ENCODE results near the gene URI1. TPM values are rescaled to one million over a fixed set of nuclear protein-coding genes. Genes with fewer than 3 reads are reported as not detected.

URI1 gene
- total RNA-seq, 2 experiments from 2014 or later = 45.1 to 79.2 TPM

DNA sequence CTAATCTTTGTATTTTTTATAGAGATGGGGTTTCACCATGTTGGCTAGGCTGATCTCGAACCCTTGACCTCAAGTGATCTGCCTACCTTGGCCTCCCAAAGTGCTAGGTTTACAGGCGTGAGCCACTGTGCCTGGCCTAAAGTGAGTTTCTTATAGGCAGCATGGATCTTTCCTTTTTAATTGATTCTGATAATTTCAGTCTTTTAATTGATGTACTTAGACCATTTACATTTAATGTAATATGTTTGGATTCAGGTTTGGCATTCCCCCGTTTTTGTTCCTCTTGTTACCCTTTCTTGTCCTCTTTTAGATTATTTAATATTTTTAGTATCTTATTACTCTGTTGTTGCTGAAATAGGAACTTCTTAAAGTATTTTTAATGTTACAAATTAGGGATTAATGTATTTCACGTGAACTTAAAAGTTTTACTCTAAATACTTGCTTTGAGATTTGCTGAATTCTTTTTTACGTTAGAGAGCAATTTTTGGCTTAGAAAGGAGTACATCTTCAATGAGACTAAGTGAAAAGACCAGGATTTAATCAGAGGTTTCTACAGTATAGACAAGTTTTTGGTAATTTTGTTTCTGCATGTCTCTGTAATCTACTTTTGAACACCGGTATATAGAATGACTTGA, 50.3 kb downstream of the URI1 start:
- CTCF ChIA-PET (ENCODE audit: unreplicated experiment) = no interaction called here
- H3K27ac ChIP-seq (ENCODE audit: low read depth, low read length, poor library complexity, severe bottlenecking) = no peak overlapping the region
- DNase-seq (ENCODE audit: low spot score) = no peak
- intact Hi-C loops (cut with micrococcal nuclease; ENCODE audit: unreplicated experiment) = no loop called here
- H3K9me3 ChIP-seq (ENCODE audit: low read length) = peaks cover 41% of the 10 kb centered on the region
- H4K20me1 ChIP-seq (ENCODE audit: insufficient read depth, low read length) = no peaks in the 10 kb centered on the region
- no peak overlapping the region for H3K4me2 ChIP-seq (ENCODE audit: low read length)
- H3K36me3 ChIP-seq (ENCODE audit: insufficient read depth, low read length) = peaks cover 92% of the 10 kb centered on the region
- TF ChIP-seq EZH2phosphoT487 (IDR thresholded peaks at IDR 0.05; ENCODE audit: borderline replicate concordance, low read depth, low read length) = no peak
- TF ChIP-seq, protein P1, sequence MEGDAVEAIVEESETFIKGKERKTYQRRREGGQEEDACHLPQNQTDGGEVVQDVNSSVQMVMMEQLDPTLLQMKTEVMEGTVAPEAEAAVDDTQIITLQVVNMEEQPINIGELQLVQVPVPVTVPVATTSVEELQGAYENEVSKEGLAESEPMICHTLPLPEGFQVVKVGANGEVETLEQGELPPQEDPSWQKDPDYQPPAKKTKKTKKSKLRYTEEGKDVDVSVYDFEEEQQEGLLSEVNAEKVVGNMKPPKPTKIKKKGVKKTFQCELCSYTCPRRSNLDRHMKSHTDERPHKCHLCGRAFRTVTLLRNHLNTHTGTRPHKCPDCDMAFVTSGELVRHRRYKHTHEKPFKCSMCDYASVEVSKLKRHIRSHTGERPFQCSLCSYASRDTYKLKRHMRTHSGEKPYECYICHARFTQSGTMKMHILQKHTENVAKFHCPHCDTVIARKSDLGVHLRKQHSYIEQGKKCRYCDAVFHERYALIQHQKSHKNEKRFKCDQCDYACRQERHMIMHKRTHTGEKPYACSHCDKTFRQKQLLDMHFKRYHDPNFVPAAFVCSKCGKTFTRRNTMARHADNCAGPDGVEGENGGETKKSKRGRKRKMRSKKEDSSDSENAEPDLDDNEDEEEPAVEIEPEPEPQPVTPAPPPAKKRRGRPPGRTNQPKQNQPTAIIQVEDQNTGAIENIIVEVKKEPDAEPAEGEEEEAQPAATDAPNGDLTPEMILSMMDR (conservative IDR thresholded peaks at IDR 0.05; ENCODE audit: low read length) = no peak
- H3K79me2 ChIP-seq (ENCODE audit: insufficient read depth, low read depth, low read length) = peaks cover 47% of the 10 kb centered on the region; the same call in 1 of the 2 replicates
- H3K4me3 ChIP-seq (ENCODE audit: low read depth, low read length, poor library complexity, severe bottlenecking) = no peak overlapping the region
- no TSS peak for BruUV-seq (replicated peaks)
- no peak overlapping the region for H2AFZ ChIP-seq (ENCODE audit: low read length)
- no peaks in the 10 kb centered on the region for H3K4me1 ChIP-seq (ENCODE audit: insufficient read depth, low read length, poor library complexity, severe bottlenecking)
- POLR2A ChIA-PET = interaction anchor here (1.3 kb wide), 1 partner anchor 10 kb away, joined by 4 read pairs; no protein-coding TSS in a partner anchor
- no peaks in the 10 kb centered on the region for H3K9me2 ChIP-seq (ENCODE audit: insufficient read depth, low read length)

DNA sequence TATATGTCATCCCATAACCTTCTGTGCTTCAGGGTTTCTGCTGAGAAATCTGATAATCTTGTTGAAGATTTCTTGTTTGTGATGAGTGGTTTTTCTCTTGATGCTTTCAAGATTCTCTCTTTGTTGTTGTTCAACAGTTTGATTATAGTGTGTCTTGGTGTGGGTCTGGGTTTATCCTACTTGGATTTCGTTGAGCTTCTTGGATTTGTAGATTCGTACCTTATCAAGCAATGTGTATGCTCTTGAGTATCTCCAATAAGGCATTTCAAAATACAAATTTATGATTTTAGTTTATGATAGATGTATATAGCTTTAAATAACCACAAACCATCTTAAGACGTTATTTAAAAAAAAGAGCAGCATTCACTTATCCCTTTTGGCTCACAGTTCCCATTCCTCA, 57.5 kb downstream of the URI1 start:
- Histone ChIP-seq H4K20me1 (ENCODE audit: insufficient read depth, low read length) (peaks cover 6% of the 10 kb centered on the region; the same call in 1 of the 2 replicates), H3K36me3 (ENCODE audit: insufficient read depth, low read length) (peaks cover 63% of the 10 kb centered on the region), H3K4me1 (ENCODE audit: insufficient read depth, low read length, poor library complexity, severe bottlenecking) (peaks cover 8% of the 10 kb centered on the region), H3K4me3 (ENCODE audit: low read depth, low read length, poor library complexity, severe bottlenecking) (no peak overlapping the region), H3K79me2 (ENCODE audit: insufficient read depth, low read depth, low read length) (peaks cover 92% of the 10 kb centered on the region), H3K4me2 (ENCODE audit: low read length) (no peak overlapping the region), H3K9me3 (ENCODE audit: low read length) (peaks cover 17% of the 10 kb centered on the region), H2AFZ (ENCODE audit: low read length) (no peak overlapping the region), H3K9me2 (ENCODE audit: insufficient read depth, low read length) (no peaks in the 10 kb centered on the region), H3K27ac (ENCODE audit: low read depth, low read length, poor library complexity, severe bottlenecking) (no peak overlapping the region)
- CTCF ChIA-PET (ENCODE audit: unreplicated experiment) = no interaction called here
- TF ChIP-seq, protein P1 (conservative IDR thresholded peaks at IDR 0.05; ENCODE audit: low read length) = no peak
- TF ChIP-seq EZH2phosphoT487 (IDR thresholded peaks at IDR 0.05; ENCODE audit: borderline replicate concordance, low read depth, low read length) = no peak
- POLR2A ChIA-PET = no interaction called here
- DNase-seq (ENCODE audit: low spot score) = no peak
- BruUV-seq (replicated peaks) = no TSS peak
- intact Hi-C loops (cut with micrococcal nuclease; ENCODE audit: unreplicated experiment) = no loop called here

DNA sequence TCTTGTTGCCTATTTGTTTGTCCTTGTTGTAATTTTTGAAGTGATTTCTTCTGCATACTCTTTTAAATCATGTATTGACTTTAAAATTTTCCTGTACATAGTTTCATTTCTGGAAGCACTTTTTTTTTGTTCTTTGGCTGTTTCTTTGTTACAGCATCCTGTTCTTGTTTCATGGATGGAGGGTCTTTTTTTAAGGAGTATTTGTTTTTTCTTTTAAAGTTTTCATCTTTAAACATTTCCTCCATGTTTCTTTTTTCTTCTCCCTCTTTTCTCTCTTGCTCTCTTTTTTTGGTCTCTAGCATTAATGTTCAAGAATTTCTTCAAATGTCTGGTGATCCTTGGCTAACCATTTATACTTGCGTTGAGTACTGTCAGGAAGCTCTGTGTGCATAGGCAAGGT, 58.8 kb downstream of the URI1 start:
- Histone ChIP-seq H4K20me1 (ENCODE audit: insufficient read depth, low read length) (peaks cover 6% of the 10 kb centered on the region; the same call in 1 of the 2 replicates), H3K4me1 (ENCODE audit: insufficient read depth, low read length, poor library complexity, severe bottlenecking) (peaks cover 8% of the 10 kb centered on the region), H3K36me3 (ENCODE audit: insufficient read depth, low read length) (peaks cover 62% of the 10 kb centered on the region), H3K9me3 (ENCODE audit: low read length) (peaks cover 11% of the 10 kb centered on the region; the same call in 1 of the 2 replicates), H3K4me3 (ENCODE audit: low read depth, low read length, poor library complexity, severe bottlenecking) (no peak overlapping the region), H3K27ac (ENCODE audit: low read depth, low read length, poor library complexity, severe bottlenecking) (no peak overlapping the region), H2AFZ (ENCODE audit: low read length) (no peak overlapping the region), H3K79me2 (ENCODE audit: insufficient read depth, low read depth, low read length) (peaks cover 89% of the 10 kb centered on the region), H3K4me2 (ENCODE audit: low read length) (no peak overlapping the region), H3K9me2 (ENCODE audit: insufficient read depth, low read length) (no peaks in the 10 kb centered on the region)
- intact Hi-C loops (cut with micrococcal nuclease; ENCODE audit: unreplicated experiment) = no loop called here
- CTCF ChIA-PET (ENCODE audit: unreplicated experiment) = interaction anchor here (0.5 kb wide), 1 partner anchor 77 kb away, joined by 3 read pairs; no protein-coding TSS in a partner anchor
- POLR2A ChIA-PET = interaction anchor here (0.5 to 2.0 kb wide), 5 partner anchors 10 to 187 kb away, joined by 3 to 6 read pairs (median 3); no protein-coding TSS in a partner anchor
- TF ChIP-seq, protein P1 (conservative IDR thresholded peaks at IDR 0.05; ENCODE audit: low read length) = no peak
- no peak for TF ChIP-seq EZH2phosphoT487 (IDR thresholded peaks at IDR 0.05; ENCODE audit: borderline replicate concordance, low read depth, low read length)
- no peak for DNase-seq (ENCODE audit: low spot score)
- BruUV-seq (replicated peaks) = no TSS peak
